ENCODE results near the gene NUDT3.

NUDT3 gene

DNA sequence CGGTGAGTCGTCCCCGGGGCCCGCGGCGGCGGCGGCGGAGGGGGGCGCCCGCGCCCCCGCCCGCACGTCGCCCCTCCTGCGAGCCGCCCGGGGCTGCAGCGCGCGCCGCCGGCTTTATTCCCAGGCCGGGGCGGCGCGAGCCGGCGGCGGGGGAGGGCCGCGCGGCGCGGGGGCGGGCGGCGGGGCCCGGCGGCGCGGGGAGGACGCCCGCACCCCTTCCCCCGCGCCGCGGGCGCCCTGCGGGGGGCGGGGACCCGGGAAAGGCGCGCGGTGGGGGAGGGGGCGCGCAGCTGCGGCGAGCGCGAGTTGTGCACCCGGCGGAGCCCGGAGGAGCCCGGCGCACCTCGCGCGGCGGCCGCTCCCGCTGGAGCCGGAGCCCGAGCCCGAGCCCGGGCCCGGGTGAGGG is 155.2 kb downstream of the NUDT3 start:
- DNase-seq = peak in 1 of 2 donors; percentile 30

DNA sequence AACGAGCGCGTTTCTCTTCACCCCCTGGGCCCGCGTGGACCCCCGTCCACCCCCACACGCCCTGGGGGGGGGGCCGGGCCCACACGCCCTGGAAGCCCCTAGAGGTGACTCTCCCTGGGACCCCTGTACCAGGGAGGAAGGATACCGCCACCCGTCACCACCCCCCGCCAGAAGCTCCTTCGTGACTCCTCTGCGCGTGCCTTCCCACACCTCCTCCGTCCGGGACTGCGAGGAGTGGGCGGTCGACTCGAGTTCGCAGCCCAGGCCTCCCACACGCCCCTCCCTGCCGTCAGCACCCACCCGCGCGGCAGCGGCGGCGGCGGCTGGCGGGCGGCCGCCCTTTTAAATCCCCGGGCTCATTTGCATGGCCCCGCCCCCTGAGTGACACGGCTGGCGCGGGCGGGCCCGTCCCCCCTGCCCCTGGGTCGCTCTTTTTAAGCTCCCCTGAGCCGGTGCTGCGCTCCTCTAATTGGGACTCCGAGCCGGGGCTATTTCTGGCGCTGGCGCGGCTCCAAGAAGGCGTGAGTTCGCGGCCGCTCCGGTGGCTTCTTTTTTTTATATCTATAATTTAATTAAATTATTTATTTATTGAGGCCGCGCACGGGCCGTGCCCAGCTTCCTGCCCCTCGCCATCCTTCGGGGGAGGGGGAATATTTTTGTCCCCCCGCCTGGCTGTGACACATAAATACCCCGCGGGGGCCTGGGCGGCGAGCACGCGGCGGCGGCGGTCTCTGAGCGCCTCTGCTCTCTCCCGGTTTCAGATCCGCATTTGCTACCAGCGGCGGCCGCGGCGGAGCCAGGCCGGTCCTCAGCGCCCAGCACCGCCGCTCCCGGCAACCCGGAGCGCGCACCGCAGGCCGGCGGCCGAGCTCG is 155.8 kb downstream of the NUDT3 start, which contains the start of gene HMGA1:
Gene HMGA1, plus strand, starts transcription at position 431 of the 873 bp plus-strand sequence. CDS start 3,908 bp downstream, outside the sequence.
- DNase-seq = peak; percentile 90 to 92

DNA sequence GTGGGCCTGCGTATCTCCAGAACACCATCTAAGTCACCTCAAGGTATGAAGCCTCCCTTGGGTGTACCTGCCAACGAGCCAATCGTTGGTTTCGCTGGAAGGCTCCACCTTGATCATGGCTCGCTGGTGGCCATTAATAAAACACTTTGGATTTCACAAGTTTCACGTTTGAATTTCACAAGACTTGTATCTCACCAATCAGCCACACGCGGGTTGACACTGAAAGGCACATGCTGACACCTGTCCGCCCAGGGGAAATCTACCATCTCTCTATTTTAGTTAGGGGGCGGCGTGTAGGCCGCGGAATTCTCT is 156.4 kb downstream of the NUDT3 start:
- peak; percentile 73 to 81 for DNase-seq

DNA sequence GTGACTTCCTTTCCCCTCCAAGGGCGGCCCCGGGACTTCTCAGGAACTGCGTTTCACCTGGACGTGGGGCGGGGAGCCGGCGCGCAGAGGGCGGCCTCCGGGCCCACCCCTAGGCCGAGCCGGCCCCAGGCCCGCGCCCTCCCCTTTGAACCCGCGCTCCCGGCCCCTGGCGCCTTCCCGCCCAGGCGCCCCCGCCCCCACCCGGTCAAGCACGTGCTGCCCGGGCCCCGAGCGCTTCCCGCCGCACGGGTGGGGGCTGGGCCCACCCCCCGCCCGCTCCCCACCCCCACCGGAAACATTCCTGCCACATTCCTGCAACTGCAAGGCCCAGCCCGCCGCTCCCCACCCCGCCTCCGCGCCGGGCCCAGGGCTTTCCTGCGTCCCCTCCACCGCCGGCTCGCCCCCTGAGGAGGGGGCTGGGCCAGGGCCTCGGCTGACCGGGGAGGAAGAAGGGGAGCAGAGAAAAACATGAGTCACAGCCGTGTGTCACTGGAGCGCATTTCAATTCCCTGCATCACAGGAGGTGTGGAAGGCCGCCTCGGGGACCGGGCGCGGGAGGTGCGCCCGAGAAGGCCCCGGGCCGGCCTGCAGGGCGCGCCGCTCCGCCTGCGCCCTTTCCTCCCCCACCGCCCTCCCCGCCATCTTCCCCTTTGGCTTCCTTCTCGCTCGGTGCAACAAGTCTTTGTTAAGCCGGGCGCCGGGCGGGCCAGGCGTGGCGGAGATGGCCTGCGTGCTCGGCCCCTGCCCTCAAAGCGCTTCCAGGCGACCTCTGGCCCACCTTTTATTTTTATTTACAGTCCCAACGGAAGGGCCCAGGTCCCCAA is 156.9 kb downstream of the NUDT3 start:
- peak; percentile 76 to 77 for DNase-seq

DNA sequence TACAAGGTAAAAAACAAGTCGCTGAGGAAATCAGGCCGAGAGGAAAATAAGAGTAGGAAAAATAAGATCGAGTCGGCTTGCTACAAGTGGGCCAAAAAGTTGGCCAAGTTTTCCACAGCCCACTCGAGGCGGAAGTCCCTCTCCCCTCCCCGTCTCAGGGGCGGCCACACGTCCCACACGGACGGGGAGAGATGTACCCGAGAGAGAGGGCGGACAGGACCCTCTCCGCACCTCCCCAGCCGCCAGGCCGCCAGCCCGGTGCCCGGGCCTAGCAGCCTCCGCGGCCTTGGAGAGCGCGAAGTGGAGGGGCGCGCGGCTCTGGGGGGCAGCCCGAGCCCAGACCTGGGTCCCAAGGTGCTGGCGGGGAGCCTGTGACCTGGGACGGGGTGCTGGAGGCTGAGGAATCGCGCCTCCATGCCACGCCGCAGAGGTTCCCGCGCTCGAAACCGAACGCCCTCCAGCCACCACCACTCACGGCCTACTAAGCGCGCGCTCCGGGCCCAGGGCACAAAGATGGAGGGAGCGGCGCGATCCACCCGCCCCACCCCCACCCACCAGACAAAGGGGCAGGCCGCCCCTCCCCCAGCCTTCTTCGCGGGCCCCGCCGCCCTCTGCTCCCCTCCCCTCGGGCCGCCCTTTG is 157.7 kb downstream of the NUDT3 start:
- no peak for DNase-seq

DNA sequence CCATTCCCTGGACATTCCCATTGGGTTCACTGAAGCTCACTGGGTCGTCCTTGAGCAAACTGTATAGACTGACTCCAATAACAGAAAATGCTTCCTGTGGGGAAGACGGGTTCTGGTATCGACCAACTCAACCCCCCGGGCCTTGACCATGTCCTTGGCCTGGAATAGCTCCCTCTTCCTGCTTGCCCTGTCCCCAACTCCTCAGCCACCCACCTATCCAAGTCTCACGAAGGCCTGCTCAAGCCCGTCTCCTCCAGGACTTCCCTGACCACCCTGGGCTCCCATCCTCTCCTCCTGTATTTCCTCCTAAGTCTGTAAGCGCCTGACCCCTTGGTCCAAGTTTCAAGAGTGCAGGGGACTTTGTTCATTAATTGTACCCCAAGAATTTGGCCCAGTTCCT is 158.6 kb downstream of the NUDT3 start:
- no peak for DNase-seq

DNA sequence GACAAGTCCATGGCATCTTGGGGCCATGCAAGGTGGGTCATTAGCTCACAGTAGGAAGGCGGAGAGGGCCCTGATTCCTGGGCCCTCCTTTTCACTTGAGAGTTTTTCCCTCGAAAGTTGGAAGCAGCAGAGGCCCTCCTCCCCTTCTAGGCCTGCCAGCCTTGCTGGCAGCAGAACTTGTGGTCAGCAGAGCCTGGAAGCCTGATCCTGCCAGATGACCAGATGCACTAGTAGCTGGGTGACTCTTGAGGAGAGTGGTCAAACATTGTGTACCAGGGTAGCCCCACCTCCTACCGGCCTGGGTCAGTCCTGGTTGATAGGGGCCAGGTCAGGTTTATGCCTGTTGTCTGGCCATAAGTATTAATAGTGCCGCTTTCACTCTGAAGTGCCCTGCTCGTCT is 159.6 kb downstream of the NUDT3 start:
- no peak for DNase-seq

DNA sequence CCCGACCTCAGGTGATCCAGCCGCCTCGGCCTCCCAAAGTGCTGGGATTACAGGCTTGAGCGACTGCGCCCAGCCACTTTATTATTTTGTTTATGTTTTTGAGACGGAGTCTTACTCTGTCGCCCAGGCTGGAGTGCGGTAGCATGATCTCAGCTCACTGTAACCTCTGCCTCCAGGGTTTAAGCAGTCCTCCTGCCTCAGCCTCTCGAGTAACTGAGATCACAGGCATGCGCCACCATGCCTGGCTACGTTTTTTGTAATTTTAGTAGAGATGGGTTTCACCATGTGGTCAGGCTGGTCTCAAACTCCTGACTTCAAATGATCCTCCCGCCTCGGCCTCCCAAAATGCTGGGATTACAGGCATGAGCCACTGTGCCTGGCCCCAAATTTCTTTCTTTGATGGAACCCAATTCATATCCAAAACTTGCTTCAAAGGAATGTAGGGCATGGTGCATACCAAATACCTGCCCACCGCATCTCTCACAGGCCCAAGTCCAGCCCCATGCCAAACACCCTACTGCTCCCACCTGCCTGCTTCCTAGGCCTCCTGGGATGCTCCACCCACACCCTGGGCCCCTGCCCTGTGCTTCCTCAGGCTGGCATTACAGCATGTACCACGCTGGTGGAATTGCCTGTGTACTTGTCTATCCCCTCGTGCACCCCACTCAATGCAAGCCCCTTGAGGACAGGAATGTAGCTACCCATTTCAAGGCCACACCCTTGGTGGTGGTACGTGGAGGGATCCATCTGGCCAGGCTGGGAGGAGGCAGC is 160.7 kb downstream of the NUDT3 start:
- DNase-seq = no peak

DNA sequence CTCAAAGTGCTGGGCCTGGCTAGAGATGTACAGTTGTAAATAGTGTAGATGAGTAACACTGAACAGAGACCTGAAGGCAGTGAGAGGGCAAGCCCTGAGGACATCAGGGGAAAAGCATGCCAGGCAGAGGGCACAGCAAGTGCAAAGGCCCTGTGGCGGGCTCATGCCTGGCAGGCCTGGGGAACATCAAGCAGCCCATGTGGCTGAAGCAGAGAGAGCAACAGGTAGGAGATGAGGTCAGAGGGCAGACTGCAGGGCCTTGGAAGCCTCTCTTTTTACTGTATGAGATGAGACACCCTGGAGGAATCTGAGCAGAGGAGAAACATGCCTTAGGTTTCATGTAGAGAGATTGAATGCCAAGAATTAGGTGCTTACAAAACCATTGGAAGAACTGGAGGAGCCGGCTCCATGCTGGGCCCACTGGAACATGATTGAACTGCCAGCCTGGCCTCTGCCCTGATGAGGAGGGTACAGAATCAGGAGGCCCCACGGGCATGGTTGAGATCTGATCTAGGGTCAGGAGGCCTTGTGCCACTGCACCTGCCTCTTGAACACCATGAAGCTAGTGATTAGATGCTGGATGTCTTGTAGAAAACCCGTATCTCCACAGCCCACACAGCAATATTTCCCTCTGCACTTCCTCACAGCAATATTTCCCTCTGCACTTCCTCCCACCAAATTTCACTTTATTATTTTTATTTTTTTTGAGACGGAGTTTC is 161.7 kb downstream of the NUDT3 start:
- no peak for DNase-seq

DNA sequence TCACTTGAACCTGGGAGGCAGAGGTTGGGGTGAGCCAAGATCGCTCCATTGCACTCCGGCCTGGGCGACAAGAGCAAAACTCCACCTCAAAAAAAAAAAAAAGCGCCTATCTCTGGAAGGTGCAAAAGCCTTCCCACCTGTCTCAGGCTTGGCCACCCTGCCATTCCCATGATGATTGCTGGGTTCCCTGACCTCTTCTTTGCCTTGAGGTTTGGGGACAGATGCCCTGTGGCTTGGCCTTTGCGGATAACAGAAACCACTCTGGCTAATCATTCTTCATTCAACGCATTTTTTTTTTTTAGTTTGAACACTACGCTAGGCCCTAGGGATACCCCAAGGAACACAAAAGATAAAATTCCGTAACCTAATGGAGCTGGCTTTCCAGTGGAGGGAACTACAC is 162.6 kb downstream of the NUDT3 start:
- no peak for DNase-seq
